GM12801 (cell line): ENCODE measurements around the gene EPB41.

Experiments used
- CTCF ChIP-seq: IDR thresholded peaks from one replicate; pipeline ENCODE4 v1.5.1; 2011; ENCODE audit warnings: control low read depth; ENCODE audit not compliant: insufficient read length; ENCODE audit errors: extremely low read depth

Gene EPB41

GRCh38 chr1:29128739-29129138 is 214.4 kb downstream of the EPB41 start:
- TF ChIP-seq CTCF = no peak

GRCh38 chr1:29129916-29130315 is 215.5 kb downstream of the EPB41 start:
- no peak for TF ChIP-seq CTCF

GRCh38 chr1:29133861-29134694 is 219.7 kb downstream of the EPB41 start:
- no peak for TF ChIP-seq CTCF

- no peak for TF ChIP-seq CTCF
Measured at GRCh38 chr1:29134695-29135028, 220.3 kb downstream of the EPB41 start.

- TF ChIP-seq CTCF = no peak
Measured at GRCh38 chr1:29136391-29136915, 222.1 kb downstream of the EPB41 start.

- TF ChIP-seq CTCF = no peak
Measured at GRCh38 chr1:29142714-29143113, 228.3 kb downstream of the EPB41 start.

GRCh38 chr1:29144178-29144577 is 229.8 kb downstream of the EPB41 start:
- TF ChIP-seq CTCF = no peak
